IgD-negative memory B cell (primary cell): ENCODE data around the gene TMPRSS12. TPM values are rescaled to one million over a fixed set of nuclear protein-coding genes. Genes with fewer than 3 reads are reported as not detected.
"Not testable (repeated sequence)": the region's sequence is repeated elsewhere in the genome, so short reads cannot be mapped to it uniquely, and the experiment has no call there.

Experiments used
- H3K27ac Mint-ChIP-seq, 3 donors: one replicate each; pipeline ENCODE4 v1.8.0; 2020 to 2022; ENCODE audit warnings: mild to moderate bottlenecking in 3 of 3, mixed read lengths in 3 of 3, moderate library complexity in 1 of 3
- H3K27me3 Mint-ChIP-seq: one replicate; pipeline ENCODE4 v1.8.0; 2021; ENCODE audit warnings: mixed read lengths
- H3K36me3 Mint-ChIP-seq: one replicate; pipeline ENCODE4 v1.8.0; 2020; ENCODE audit warnings: mild to moderate bottlenecking, mixed read lengths
- H3K4me1 Mint-ChIP-seq, 3 donors: one replicate each; pipeline ENCODE4 v1.8.0; 2020 to 2022; ENCODE audit warnings: mixed read lengths in 3 of 3, mild to moderate bottlenecking in 1 of 3
- H3K4me3 Mint-ChIP-seq, 4 donors: one replicate each; pipeline ENCODE4 v1.8.0; 2020 to 2022; ENCODE audit warnings: mild to moderate bottlenecking in 4 of 4, mixed read lengths in 4 of 4, moderate library complexity in 3 of 4
- H3K9me3 Mint-ChIP-seq, 3 donors: one replicate each; pipeline ENCODE4 v1.8.0; 2020 to 2021; ENCODE audit warnings: mixed read lengths in 3 of 3, mild to moderate bottlenecking in 1 of 3
- polyA plus RNA-seq: library from polyadenylated mRNA; unstranded; fragments of 300-500 nt; fragmentation: Illumina TruSeq; gene quantifications from one replicate; pipeline ENCODE4 v1.2.3, GENCODE V29; 2021

TMPRSS12 gene
- polyA plus RNA-seq, 1 donor from 2014 or later: not detected

- Mint-ChIP-seq H3K4me3 (peak overlapping the region; percentile 89 to 100 (median 98)), H3K27ac (peak overlapping the region; percentile 86 to 88 (median 86)), H3K4me1 (peaks cover 34 to 44% (median 35%) of the 10 kb centered on the region in 3 donors)
- not testable (repeated sequence) for H3K9me3 Mint-ChIP-seq, H3K36me3 Mint-ChIP-seq, H3K27me3 Mint-ChIP-seq
Measured at GRCh38 chr12:50926932-50927331, 84.2 kb downstream of the TMPRSS12 start.

GRCh38 chr12:50927356-50927755 lies 84.6 kb downstream of the TMPRSS12 start:
- Mint-ChIP-seq H3K4me1 (peaks cover 31 to 46% (median 35%) of the 10 kb centered on the region in 3 donors), H3K27me3 (no peaks in the 10 kb centered on the region), H3K36me3 (peaks cover 9% of the 10 kb centered on the region), H3K9me3 (no peaks in the 10 kb centered on the region), H3K4me3 (peak overlapping the region; percentile 89 to 100 (median 98)), H3K27ac (peak overlapping the region; percentile 86 to 88 (median 86))

GRCh38 chr12:50927766-50928224 lies 85.1 kb downstream of the TMPRSS12 start:
- Mint-ChIP-seq H3K4me3 (peak overlapping the region; percentile 89 to 100 (median 98)), H3K27me3 (no peaks in the 10 kb centered on the region), H3K27ac (peak overlapping the region; percentile 86 to 88 (median 86)), H3K9me3 (no peaks in the 10 kb centered on the region), H3K4me1 (peaks cover 29 to 46% (median 36%) of the 10 kb centered on the region in 3 donors), H3K36me3 (peaks cover 9% of the 10 kb centered on the region)

GRCh38 chr12:50928392-50928791 lies 85.7 kb downstream of the TMPRSS12 start:
- Mint-ChIP-seq H3K4me1 (peaks cover 31 to 48% (median 38%) of the 10 kb centered on the region in 3 donors), H3K4me3 (peak overlapping the region; percentile 89 to 100 (median 98)), H3K36me3 (peaks cover 11% of the 10 kb centered on the region), H3K9me3 (no peaks in the 10 kb centered on the region), H3K27ac (peak overlapping the region; percentile 3 to 91 (median 86)), H3K27me3 (no peaks in the 10 kb centered on the region)

- no peaks in the 10 kb centered on the region for H3K27me3 Mint-ChIP-seq
- no peaks in the 10 kb centered on the region for H3K9me3 Mint-ChIP-seq
- H3K36me3 Mint-ChIP-seq: peaks cover 16% of the 10 kb centered on the region
- no peak overlapping the region for H3K27ac Mint-ChIP-seq
- H3K4me3 Mint-ChIP-seq: peak overlapping the region; percentile 60 to 89 (median 85)
- H3K4me1 Mint-ChIP-seq: peaks cover 38 to 49% (median 45%) of the 10 kb centered on the region in 3 donors
Measured at GRCh38 chr12:50929831-50930230, 87.1 kb downstream of the TMPRSS12 start.

- Mint-ChIP-seq H3K4me3 (peak overlapping the region in 1 of 4 donors; percentile 53), H3K4me1 (peaks cover 38 to 49% (median 48%) of the 10 kb centered on the region in 3 donors), H3K36me3 (peaks cover 17% of the 10 kb centered on the region), H3K27ac (peak overlapping the region in 1 of 3 donors; percentile 5)
- not testable (repeated sequence) for H3K9me3 Mint-ChIP-seq, H3K27me3 Mint-ChIP-seq
Measured at GRCh38 chr12:50930477-50930876, 87.8 kb downstream of the TMPRSS12 start.

- Mint-ChIP-seq H3K4me3 (peak overlapping the region in 2 of 4 donors; percentile 13 to 21), H3K27me3 (no peaks in the 10 kb centered on the region), H3K4me1 (peaks cover 40 to 47% (median 46%) of the 10 kb centered on the region in 3 donors), H3K9me3 (peaks cover 0 to 9% (median 8%) of the 10 kb centered on the region in 3 donors), H3K27ac (peak overlapping the region; percentile 9 to 48 (median 13)), H3K36me3 (peaks cover 23% of the 10 kb centered on the region)
Measured at GRCh38 chr12:50932787-50933280, 90.1 kb downstream of the TMPRSS12 start.

- peaks cover 22% of the 10 kb centered on the region for H3K36me3 Mint-ChIP-seq
- H3K27ac Mint-ChIP-seq: peak overlapping the region in 2 of 3 donors; percentile 9 to 13
- no peaks in the 10 kb centered on the region for H3K27me3 Mint-ChIP-seq
- peaks cover 0 to 10% (median 9%) of the 10 kb centered on the region in 3 donors for H3K9me3 Mint-ChIP-seq
- peaks cover 34 to 39% (median 39%) of the 10 kb centered on the region in 3 donors for H3K4me1 Mint-ChIP-seq
- H3K4me3 Mint-ChIP-seq: peak overlapping the region in 3 of 4 donors; percentile 13 to 43 (median 21)
Measured at GRCh38 chr12:50933459-50934124, 90.9 kb downstream of the TMPRSS12 start.

- Mint-ChIP-seq H3K4me3 (no peak overlapping the region), H3K27ac (peak overlapping the region; percentile 19 to 71 (median 52)), H3K9me3 (peaks cover 0 to 10% (median 9%) of the 10 kb centered on the region in 3 donors), H3K36me3 (peaks cover 28% of the 10 kb centered on the region), H3K4me1 (peaks cover 29 to 34% (median 34%) of the 10 kb centered on the region in 3 donors), H3K27me3 (no peaks in the 10 kb centered on the region)
Measured at GRCh38 chr12:50934371-50934851, 91.7 kb downstream of the TMPRSS12 start.

- Mint-ChIP-seq H3K9me3 (peaks cover 0 to 10% (median 9%) of the 10 kb centered on the region in 3 donors), H3K4me1 (peaks cover 22 to 32% (median 30%) of the 10 kb centered on the region in 3 donors), H3K4me3 (peak overlapping the region in 1 of 4 donors; percentile 12), H3K27ac (peak overlapping the region in 2 of 3 donors; percentile 52 to 71), H3K36me3 (peaks cover 28% of the 10 kb centered on the region), H3K27me3 (no peaks in the 10 kb centered on the region)
Measured at GRCh38 chr12:50934981-50935807, 92.5 kb downstream of the TMPRSS12 start.

- no peak overlapping the region for H3K27ac Mint-ChIP-seq
- peaks cover 2% of the 10 kb centered on the region for H3K27me3 Mint-ChIP-seq
- H3K4me1 Mint-ChIP-seq: peaks cover 17 to 29% (median 28%) of the 10 kb centered on the region in 3 donors
- H3K36me3 Mint-ChIP-seq: peaks cover 24% of the 10 kb centered on the region
- peaks cover 0 to 10% (median 9%) of the 10 kb centered on the region in 3 donors for H3K9me3 Mint-ChIP-seq
- H3K4me3 Mint-ChIP-seq: no peak overlapping the region
Measured at GRCh38 chr12:50936821-50937530, 94.2 kb downstream of the TMPRSS12 start.
